ENCODE measurements around the gene NDUFS1.
A peak's percentile ranks its signal among the peaks of the same experiment; 100 is the strongest.
"Not testable (repeated sequence)": the region's sequence is repeated elsewhere in the genome, so short reads cannot be mapped to it uniquely, and the experiment has no call there.

NDUFS1 gene

DNA sequence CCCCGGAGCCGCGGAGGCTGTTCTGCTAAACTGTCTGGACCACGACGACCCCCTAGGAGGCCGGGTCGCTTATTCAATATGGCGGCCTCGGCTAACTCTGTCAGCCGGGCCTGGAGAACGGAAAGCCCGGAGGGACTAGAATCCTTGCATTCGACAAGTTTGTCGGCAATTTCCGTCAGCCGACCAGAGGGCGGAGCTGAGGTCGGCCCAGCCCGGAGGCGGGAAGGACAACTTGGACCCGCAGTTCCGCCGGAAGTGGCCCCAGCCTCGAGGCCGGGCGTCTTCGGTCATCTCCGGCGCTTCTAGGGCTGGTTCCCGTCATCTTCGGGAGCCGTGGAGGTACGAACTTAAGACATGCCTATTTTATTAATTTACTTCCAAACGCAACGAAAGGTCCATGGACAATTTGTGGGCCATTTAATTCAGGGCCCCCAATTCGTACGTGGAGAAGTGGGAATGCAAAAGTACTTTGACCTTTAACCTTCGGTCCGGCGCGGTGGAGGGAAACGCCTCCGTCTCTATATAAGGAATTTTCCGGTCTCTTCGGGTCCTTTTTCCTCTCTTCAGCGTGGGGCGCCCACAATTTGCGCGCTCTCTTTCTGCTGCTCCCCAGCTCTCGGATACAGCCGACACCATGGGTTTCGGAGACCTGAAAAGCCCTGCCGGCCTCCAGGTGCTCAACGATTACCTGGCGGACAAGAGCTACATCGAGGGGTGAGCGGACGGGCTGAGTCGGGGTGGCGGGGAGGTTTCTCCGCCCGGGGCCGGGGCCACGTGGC, at the start of gene NDUFS1, which contains the start of gene EEF1B2:
Gene NDUFS1, minus strand, starts transcription at position 99 of the 779 bp plus-strand sequence. CDS start 5,766 bp downstream, outside the sequence.
Gene EEF1B2, plus strand, starts transcription at position 550 of the 779 bp plus-strand sequence. Its CDS starts 85 bp downstream, at position 635.
- no peaks in the 10 kb centered on the region for H3K9me3 ChIP-seq
- no peaks in the 10 kb centered on the region for H3K27me3 ChIP-seq
- TF ChIP-seq, protein P1, sequence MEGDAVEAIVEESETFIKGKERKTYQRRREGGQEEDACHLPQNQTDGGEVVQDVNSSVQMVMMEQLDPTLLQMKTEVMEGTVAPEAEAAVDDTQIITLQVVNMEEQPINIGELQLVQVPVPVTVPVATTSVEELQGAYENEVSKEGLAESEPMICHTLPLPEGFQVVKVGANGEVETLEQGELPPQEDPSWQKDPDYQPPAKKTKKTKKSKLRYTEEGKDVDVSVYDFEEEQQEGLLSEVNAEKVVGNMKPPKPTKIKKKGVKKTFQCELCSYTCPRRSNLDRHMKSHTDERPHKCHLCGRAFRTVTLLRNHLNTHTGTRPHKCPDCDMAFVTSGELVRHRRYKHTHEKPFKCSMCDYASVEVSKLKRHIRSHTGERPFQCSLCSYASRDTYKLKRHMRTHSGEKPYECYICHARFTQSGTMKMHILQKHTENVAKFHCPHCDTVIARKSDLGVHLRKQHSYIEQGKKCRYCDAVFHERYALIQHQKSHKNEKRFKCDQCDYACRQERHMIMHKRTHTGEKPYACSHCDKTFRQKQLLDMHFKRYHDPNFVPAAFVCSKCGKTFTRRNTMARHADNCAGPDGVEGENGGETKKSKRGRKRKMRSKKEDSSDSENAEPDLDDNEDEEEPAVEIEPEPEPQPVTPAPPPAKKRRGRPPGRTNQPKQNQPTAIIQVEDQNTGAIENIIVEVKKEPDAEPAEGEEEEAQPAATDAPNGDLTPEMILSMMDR (IDR thresholded peaks at IDR 0.05): no peak
- H3K27ac ChIP-seq: peak within 1 kb of the TSS; percentile 92 to 96
- H3K4me1 ChIP-seq: peaks cover 0 to 50% (median 21%) of the 10 kb centered on the region in 4 donors
- DNase-seq: peak; percentile 96 to 98
- intact Hi-C loops (cut with DNase I; ENCODE audit: low total_unique reads): loop anchor here (5.0 kb wide), 1 partner anchor 113 kb away; the partner anchor contains the start of gene ZDBF2
- peaks cover 17 to 31% (median 22%) of the 10 kb centered on the region in 3 donors for H3K36me3 ChIP-seq
- peak within 1 kb of the TSS; percentile 94 to 96 for H3K4me3 ChIP-seq

DNA sequence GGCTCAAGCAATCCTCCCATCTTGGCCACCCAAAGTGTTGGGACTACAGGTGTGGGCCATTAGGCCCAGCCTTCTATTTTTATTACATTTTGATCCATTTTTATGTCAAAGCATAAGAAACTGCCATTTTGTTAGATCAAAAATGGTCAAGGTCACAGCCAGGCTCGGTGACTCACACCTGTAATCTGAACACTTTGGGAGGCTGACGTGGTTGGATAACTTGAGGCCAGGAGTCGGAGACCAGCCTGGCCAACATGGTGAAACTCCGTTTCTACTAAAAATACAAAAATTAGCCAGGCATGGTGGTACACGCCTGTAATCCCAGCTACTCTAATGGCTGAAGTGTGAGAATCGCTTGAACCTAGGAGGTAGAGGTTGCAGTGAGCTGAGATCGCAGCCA, 49.7 kb upstream of the NDUFS1 start:
- intact Hi-C loops (cut with DNase I; ENCODE audit: low total_unique reads): no loop called here
- Histone ChIP-seq H3K9me3 (no peaks in the 10 kb centered on the region), H3K36me3 (no peaks in the 10 kb centered on the region), H3K27ac (no peak overlapping the region), H3K4me1 (peaks cover 0 to 8% (median 0%) of the 10 kb centered on the region in 4 donors), H3K4me3 (no peak overlapping the region), H3K27me3 (no peaks in the 10 kb centered on the region)
- TF ChIP-seq, protein P1 (IDR thresholded peaks at IDR 0.05): no peak
- no peak for DNase-seq

GRCh38 chr2:206207316-206207715, 48.1 kb upstream of the NDUFS1 start:
- H3K4me1 ChIP-seq; intact Hi-C loops (cut with DNase I; ENCODE audit: low total_unique reads); DNase-seq; H3K27ac ChIP-seq; H3K4me3 ChIP-seq; H3K36me3 ChIP-seq; H3K27me3 ChIP-seq; H3K9me3 ChIP-seq: not testable (repeated sequence)

- H3K4me3 ChIP-seq: no peak overlapping the region
- H3K36me3 ChIP-seq: no peaks in the 10 kb centered on the region
- no peaks in the 10 kb centered on the region for H3K9me3 ChIP-seq
- TF ChIP-seq, protein P1 (IDR thresholded peaks at IDR 0.05): no peak
- DNase-seq: no peak
- intact Hi-C loops (cut with DNase I; ENCODE audit: low total_unique reads): no loop called here
- H3K4me1 ChIP-seq: no peaks in the 10 kb centered on the region
- H3K27me3 ChIP-seq: no peaks in the 10 kb centered on the region
- H3K27ac ChIP-seq: no peak overlapping the region
These were observed 45.5 kb upstream of the NDUFS1 start for GRCh38 chr2:206204710-206205109.

- H3K27me3 ChIP-seq: no peaks in the 10 kb centered on the region
- H3K4me1 ChIP-seq: no peaks in the 10 kb centered on the region
- no peak for DNase-seq
- H3K36me3 ChIP-seq: no peaks in the 10 kb centered on the region
- TF ChIP-seq, protein P1 (IDR thresholded peaks at IDR 0.05): no peak
- intact Hi-C loops (cut with DNase I; ENCODE audit: low total_unique reads): no loop called here
- no peaks in the 10 kb centered on the region for H3K9me3 ChIP-seq
- H3K27ac ChIP-seq: no peak overlapping the region
- no peak overlapping the region for H3K4me3 ChIP-seq
These were observed 44.1 kb upstream of the NDUFS1 start for GRCh38 chr2:206203331-206203730.

GRCh38 chr2:206202446-206202845, 43.2 kb upstream of the NDUFS1 start:
- Histone ChIP-seq H3K9me3 (no peaks in the 10 kb centered on the region), H3K4me1 (no peaks in the 10 kb centered on the region), H3K27ac (no peak overlapping the region), H3K36me3 (no peaks in the 10 kb centered on the region), H3K4me3 (no peak overlapping the region), H3K27me3 (no peaks in the 10 kb centered on the region)
- TF ChIP-seq, protein P1 (IDR thresholded peaks at IDR 0.05): no peak
- no peak for DNase-seq
- intact Hi-C loops (cut with DNase I; ENCODE audit: low total_unique reads): no loop called here

Data from tibial artery (tissue), 4 donors.